ENCODE data around the gene PPARGC1A. TPM values are rescaled to one million over a fixed set of nuclear protein-coding genes. Genes with fewer than 3 reads are reported as not detected.

PPARGC1A gene
- polyA plus RNA-seq, 10 donors: 4.0 to 13.7 (median 7.1) TPM

GRCh38 chr4:23881674-23882337 is 8.0 kb downstream of the PPARGC1A start:
- DNase-seq: no peak

- no peak for DNase-seq
These were observed 8.8 kb downstream of the PPARGC1A start for GRCh38 chr4:23881052-23881501.

GRCh38 chr4:23878912-23879732 is 10.7 kb downstream of the PPARGC1A start:
- no peak for DNase-seq

- no peak for DNase-seq
These were observed 11.5 kb downstream of the PPARGC1A start for GRCh38 chr4:23878246-23878891.

GRCh38 chr4:23877758-23878229 is 12.1 kb downstream of the PPARGC1A start:
- peak in 1 of 3 donors; percentile 31 for DNase-seq

- DNase-seq: no peak
These were observed 13.3 kb downstream of the PPARGC1A start for GRCh38 chr4:23876418-23877089.

- no peak for DNase-seq
These were observed 14.5 kb downstream of the PPARGC1A start for GRCh38 chr4:23875317-23875716.

GRCh38 chr4:23874536-23874901 is 15.3 kb downstream of the PPARGC1A start:
- DNase-seq: no peak

- DNase-seq: no peak
These were observed 15.9 kb downstream of the PPARGC1A start for GRCh38 chr4:23873717-23874535.

GRCh38 chr4:23871426-23871825 is 18.4 kb downstream of the PPARGC1A start:
- no peak for DNase-seq

- DNase-seq: no peak
These were observed 23.3 kb downstream of the PPARGC1A start for GRCh38 chr4:23866450-23867075.

- no peak for DNase-seq
These were observed 27.9 kb downstream of the PPARGC1A start for GRCh38 chr4:23861897-23862296.

- no peak for DNase-seq
These were observed 28.9 kb downstream of the PPARGC1A start for GRCh38 chr4:23860919-23861318.

GRCh38 chr4:23857367-23857959 is 32.4 kb downstream of the PPARGC1A start:
- peak in 1 of 3 donors; percentile 51 for DNase-seq

- DNase-seq: no peak
These were observed 33.2 kb downstream of the PPARGC1A start for GRCh38 chr4:23856630-23857029.

- no peak for DNase-seq
These were observed 33.8 kb downstream of the PPARGC1A start for GRCh38 chr4:23855912-23856605.

- peak in 1 of 3 donors; percentile 61 for DNase-seq
These were observed 35.7 kb downstream of the PPARGC1A start for GRCh38 chr4:23853986-23854660.

GRCh38 chr4:23851464-23851863 is 38.4 kb downstream of the PPARGC1A start:
- DNase-seq: no peak

GRCh38 chr4:23847158-23847557 is 42.7 kb downstream of the PPARGC1A start:
- DNase-seq: no peak
